ENCODE results near the gene ATP1A4.

The ATP1A4 gene

GRCh38 chr1:160144921-160145320, 6.5 kb upstream of the ATP1A4 start:
- no peak for DNase-seq (ENCODE audit: low read depth)

GRCh38 chr1:160146107-160146506, 5.3 kb upstream of the ATP1A4 start:
- no peak for DNase-seq (ENCODE audit: low read depth)

- DNase-seq (ENCODE audit: low read depth): no peak
These were observed 3.3 kb upstream of the ATP1A4 start for GRCh38 chr1:160148121-160148520.

- DNase-seq (ENCODE audit: low read depth): no peak
These were observed 2.2 kb upstream of the ATP1A4 start for GRCh38 chr1:160149233-160149632.

GRCh38 chr1:160149716-160150115, 1.7 kb upstream of the ATP1A4 start:
- DNase-seq (ENCODE audit: low read depth): no peak

GRCh38 chr1:160154790-160155189, 3.4 kb downstream of the ATP1A4 start:
- no peak for DNase-seq (ENCODE audit: low read depth)

GRCh38 chr1:160156361-160156760, 5.0 kb downstream of the ATP1A4 start:
- DNase-seq (ENCODE audit: low read depth): no peak

GRCh38 chr1:160157174-160157573, 5.8 kb downstream of the ATP1A4 start:
- no peak for DNase-seq (ENCODE audit: low read depth)

GRCh38 chr1:160158031-160158430, 6.6 kb downstream of the ATP1A4 start:
- no peak for DNase-seq (ENCODE audit: low read depth)

GRCh38 chr1:160158534-160158933, 7.1 kb downstream of the ATP1A4 start:
- DNase-seq (ENCODE audit: low read depth): no peak

GRCh38 chr1:160159846-160160245, 8.4 kb downstream of the ATP1A4 start:
- no peak for DNase-seq (ENCODE audit: low read depth)

- DNase-seq (ENCODE audit: low read depth): no peak
These were observed 10.7 kb downstream of the ATP1A4 start for GRCh38 chr1:160161965-160162705.

- DNase-seq (ENCODE audit: low read depth): no peak
These were observed 11.5 kb downstream of the ATP1A4 start for GRCh38 chr1:160162931-160163330.

- no peak for DNase-seq (ENCODE audit: low read depth)
These were observed 12.2 kb downstream of the ATP1A4 start for GRCh38 chr1:160163615-160164014.

- no peak for DNase-seq (ENCODE audit: low read depth)
These were observed 12.7 kb downstream of the ATP1A4 start for GRCh38 chr1:160164121-160164520.

GRCh38 chr1:160166166-160166868, 14.9 kb downstream of the ATP1A4 start:
- no peak for DNase-seq (ENCODE audit: low read depth)

GRCh38 chr1:160167056-160167455, 15.7 kb downstream of the ATP1A4 start:
- no peak for DNase-seq (ENCODE audit: low read depth)

- DNase-seq (ENCODE audit: low read depth): no peak
These were observed 16.2 kb downstream of the ATP1A4 start for GRCh38 chr1:160167580-160167979.

GRCh38 chr1:160168016-160168415, 16.6 kb downstream of the ATP1A4 start:
- DNase-seq (ENCODE audit: low read depth): no peak

GRCh38 chr1:160168609-160169369, 17.4 kb downstream of the ATP1A4 start:
- no peak for DNase-seq (ENCODE audit: low read depth)

GRCh38 chr1:160169553-160170399, 18.4 kb downstream of the ATP1A4 start:
- no peak for DNase-seq (ENCODE audit: low read depth)

- DNase-seq (ENCODE audit: low read depth): no peak
These were observed 20.0 kb downstream of the ATP1A4 start for GRCh38 chr1:160171354-160171753.

Data from activated gamma-delta T cell treated with anti-CD3 and anti-CD28 coated beads, Interleukin-2, amount 50 U/mL, for 16 hours (primary cell).